Measurements from ENCODE around the gene CES3. TPM values are rescaled to one million over a fixed set of nuclear protein-coding genes. Genes with fewer than 3 reads are reported as not detected.

Gene CES3
- total RNA-seq, 1 experiment from 2014 or later = 3.7 TPM

DNA sequence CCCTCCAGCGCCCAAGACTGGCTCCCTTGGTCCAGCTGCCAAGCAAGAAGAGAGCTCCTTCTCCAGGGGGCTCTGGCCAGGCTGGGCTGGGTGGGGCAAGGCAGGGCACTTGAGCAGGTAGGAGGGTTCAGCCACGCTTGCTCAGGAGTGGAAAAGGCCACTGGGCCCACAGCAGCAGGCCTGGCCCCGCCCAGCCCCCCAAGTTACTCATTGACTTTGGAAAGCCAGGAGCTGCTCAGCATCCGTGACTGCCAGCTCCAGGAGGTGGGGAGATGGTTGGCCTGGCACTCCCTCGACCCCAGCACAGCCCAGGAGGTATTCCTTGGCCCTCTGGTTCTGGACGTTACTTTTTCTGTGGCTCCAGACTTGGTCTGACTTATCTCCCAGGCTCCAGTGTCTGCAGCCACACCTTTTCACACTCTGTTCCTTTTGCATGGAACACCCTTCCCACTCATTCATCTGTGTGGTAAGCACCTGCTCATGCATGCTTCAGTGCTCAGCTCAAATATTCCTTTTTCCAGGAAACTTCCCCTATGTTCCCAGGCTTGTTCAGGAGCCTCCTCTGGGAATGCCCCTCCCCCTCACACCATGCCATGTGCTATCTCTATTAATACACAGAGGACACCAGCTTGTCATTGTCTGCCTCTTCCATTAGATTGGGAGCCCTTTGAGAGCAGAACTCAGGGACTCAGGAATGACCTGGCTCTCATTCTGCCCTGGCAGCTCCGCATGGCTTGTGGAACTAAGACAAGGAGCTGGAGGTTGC is 42.1 kb upstream of the CES3 start, which contains the start of gene CDH16:
TSS of gene CDH16 (minus strand) at position 83 of the 766 bp plus-strand sequence. CDS start 820 bp downstream, outside the sequence.
- H4K5ac ChIP-seq (ENCODE audit: insufficient read length, low read depth, low read length) = no peak within 1 kb of the TSS
- Mint-ChIP-seq H3K27ac (peak within 1 kb of the TSS in 1 of 3 experiments; percentile 67; a peak in 1 of 7 replicates), H3K4me1 (no peaks in the 10 kb centered on the region), H3K27me3 (ENCODE audit: low read depth) (peaks cover 56% of the 10 kb centered on the region), H3K36me3 (ENCODE audit: insufficient read depth in 1 of 3, low read depth in 3 of 3) (no peaks in the 10 kb centered on the region; a peak in 1 of 7 replicates), H3K9me3 (no peaks in the 10 kb centered on the region), H3K4me3 (no peak within 1 kb of the TSS)
- no peak for DNase-seq
- no peaks in the 10 kb centered on the region for H3K79me1 ChIP-seq (ENCODE audit: insufficient read depth, low read depth, low read length, poor library complexity, severe bottlenecking)
- H2AK5ac ChIP-seq (ENCODE audit: insufficient read length, low read length) = no peak within 1 kb of the TSS
- no peak within 1 kb of the TSS for H4K91ac ChIP-seq (ENCODE audit: insufficient read length, low read depth, low read length)
- no peak within 1 kb of the TSS for H3K23ac ChIP-seq (ENCODE audit: insufficient read length, low read depth, low read length)
- no peak within 1 kb of the TSS for H3K18ac ChIP-seq (ENCODE audit: insufficient read length, low read depth, low read length)
- H4K8ac ChIP-seq (replicated peaks; ENCODE audit: insufficient read length, low read depth, low read length) = no peak within 1 kb of the TSS
- H3K27me3 ChIP-seq (ENCODE audit: insufficient read depth, low read length) = no peaks in the 10 kb centered on the region; the same call in 1 of the 2 replicates
- no peak for TF ChIP-seq CTCF (conservative IDR thresholded peaks at IDR 0.05)
- WGBS (ENCODE audit: extremely low coverage, insufficient read length, low lambda C conversion rate) = no CpG with 5 or more reads among the region's 7 CpGs
- no peak within 1 kb of the TSS for H3K4me2 ChIP-seq (ENCODE audit: insufficient read depth, insufficient read length, low read length)
- no peaks in the 10 kb centered on the region for H3K79me2 ChIP-seq (ENCODE audit: insufficient read depth, low read length)
- H3K9me3 ChIP-seq (ENCODE audit: control insufficient read depth, low read depth, low read length) = no peaks in the 10 kb centered on the region
- no peak within 1 kb of the TSS for H3K4ac ChIP-seq (ENCODE audit: low read depth, low read length)
- no peaks in the 10 kb centered on the region for H3K4me1 ChIP-seq (ENCODE audit: insufficient read depth, low read length)
- H2BK12ac ChIP-seq (ENCODE audit: insufficient read length, low read depth, low read length) = no peak within 1 kb of the TSS
- no peak within 1 kb of the TSS for H2AFZ ChIP-seq (ENCODE audit: low read length)
- no peak within 1 kb of the TSS for H3T11ph ChIP-seq (ENCODE audit: low read length)
- no peak within 1 kb of the TSS for H2BK20ac ChIP-seq (ENCODE audit: low read depth, low read length, poor library complexity, severe bottlenecking)
- no peak within 1 kb of the TSS for H3K27ac ChIP-seq (ENCODE audit: insufficient read length, low read depth, low read length)
- H3K14ac ChIP-seq (ENCODE audit: insufficient read depth, low read length) = no peak within 1 kb of the TSS; the same call in 1 of the 2 replicates
- no peak within 1 kb of the TSS for H3K9ac ChIP-seq (ENCODE audit: extremely low read depth, insufficient read length, low read length)
- no peaks in the 10 kb centered on the region for H3K23me2 ChIP-seq (ENCODE audit: insufficient read length, low read depth, low read length, poor library complexity, severe bottlenecking)
- no peak within 1 kb of the TSS for H2BK15ac ChIP-seq (ENCODE audit: low read depth, low read length)
- no peak within 1 kb of the TSS for H2BK120ac ChIP-seq (ENCODE audit: low read depth, low read length, poor library complexity, severe bottlenecking)
- no peak within 1 kb of the TSS for H2BK5ac ChIP-seq (ENCODE audit: insufficient read length, low read length)
- H4K20me1 ChIP-seq (ENCODE audit: control insufficient read depth, insufficient read depth, insufficient read length) = no peaks in the 10 kb centered on the region
- no peak within 1 kb of the TSS for H3K56ac ChIP-seq (ENCODE audit: insufficient read length, low read depth, low read length)

Data from H9 (cell line).